AML-193 (cell line): ENCODE data around the gene FOXL2NB.
"Not testable (repeated sequence)": the region's sequence is repeated elsewhere in the genome, so short reads cannot be mapped to it uniquely, and the experiment has no call there.

Source experiments
- DNase-seq, 2 experiments: peaks; one replicate each; lab custom pipeline; 2025; lab: John Stamatoyannopoulos, UW

Gene FOXL2NB

DNA sequence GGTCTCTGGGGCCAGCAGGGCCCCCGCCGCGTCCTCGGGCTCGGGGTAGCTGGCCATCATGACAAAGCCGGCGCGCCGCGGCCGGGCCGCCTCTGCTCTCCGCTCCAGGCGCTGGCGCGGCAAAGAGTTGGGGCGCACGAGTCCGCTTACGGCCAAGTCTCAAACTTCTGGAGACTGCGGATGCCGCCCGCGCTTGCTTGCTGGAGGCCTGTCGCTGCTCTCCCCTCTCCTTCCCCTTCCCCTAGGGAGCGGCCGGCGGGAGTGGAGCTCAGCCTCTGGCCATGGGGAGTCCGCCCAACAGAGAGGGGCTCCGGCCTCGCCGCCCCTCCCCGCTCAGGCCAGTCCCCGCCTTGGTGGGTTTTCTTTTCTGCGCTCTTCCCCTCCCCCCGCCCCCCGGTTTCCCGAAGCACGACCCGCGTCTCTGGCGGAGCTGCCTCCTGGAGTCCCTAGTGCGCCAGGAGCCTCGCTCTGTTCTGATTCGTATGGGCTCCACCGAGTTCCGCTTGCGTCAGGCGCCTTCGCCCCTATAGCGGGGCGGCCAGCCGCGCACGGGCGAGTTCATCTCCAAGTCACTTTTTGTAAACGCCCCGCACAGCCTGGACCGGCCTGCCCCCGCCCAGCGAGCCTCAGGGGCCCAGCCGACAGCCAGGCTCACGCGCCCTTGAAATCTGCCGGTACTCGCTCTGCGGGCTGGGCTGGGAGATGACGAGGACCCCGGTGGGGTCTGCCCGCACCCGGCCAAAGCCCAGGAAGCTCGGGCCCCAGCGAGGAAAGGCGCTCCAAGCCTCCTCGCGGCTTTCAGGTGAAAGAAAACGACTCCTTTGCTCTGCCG is at the start of gene FOXL2NB, which contains the start of gene FOXL2:
Gene FOXL2NB, plus strand, starts transcription at position 555 of the 832 bp plus-strand sequence. Its CDS starts 148 bp downstream, at position 703.
Gene FOXL2, minus strand, starts transcription at position 475 of the 832 bp plus-strand sequence. Its CDS starts 415 bp downstream, at position 60.
- no peak for DNase-seq

DNA sequence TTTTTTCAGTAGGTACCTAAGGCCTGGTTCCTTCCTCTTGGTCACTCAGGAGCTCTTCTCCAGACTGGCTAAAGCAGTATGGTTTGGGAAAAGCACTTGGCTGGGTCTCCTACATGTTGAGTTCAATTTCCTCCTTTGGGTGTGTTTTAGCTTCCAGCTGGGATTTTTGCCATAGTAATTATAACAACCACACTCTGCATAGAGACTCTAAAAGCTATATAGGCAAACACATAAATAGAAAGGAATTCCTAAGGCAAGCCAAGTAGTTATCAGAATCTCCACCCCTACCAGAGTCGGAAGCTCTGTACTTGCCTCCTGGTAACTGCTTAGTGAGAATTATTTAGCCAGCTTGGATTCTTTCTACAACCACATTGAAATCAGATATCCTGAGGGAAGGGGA is 48.7 kb upstream of the FOXL2NB start:
- no peak for DNase-seq

GRCh38 chr3:138898708-138899107 is 48.3 kb upstream of the FOXL2NB start:
- no peak for DNase-seq

DNA sequence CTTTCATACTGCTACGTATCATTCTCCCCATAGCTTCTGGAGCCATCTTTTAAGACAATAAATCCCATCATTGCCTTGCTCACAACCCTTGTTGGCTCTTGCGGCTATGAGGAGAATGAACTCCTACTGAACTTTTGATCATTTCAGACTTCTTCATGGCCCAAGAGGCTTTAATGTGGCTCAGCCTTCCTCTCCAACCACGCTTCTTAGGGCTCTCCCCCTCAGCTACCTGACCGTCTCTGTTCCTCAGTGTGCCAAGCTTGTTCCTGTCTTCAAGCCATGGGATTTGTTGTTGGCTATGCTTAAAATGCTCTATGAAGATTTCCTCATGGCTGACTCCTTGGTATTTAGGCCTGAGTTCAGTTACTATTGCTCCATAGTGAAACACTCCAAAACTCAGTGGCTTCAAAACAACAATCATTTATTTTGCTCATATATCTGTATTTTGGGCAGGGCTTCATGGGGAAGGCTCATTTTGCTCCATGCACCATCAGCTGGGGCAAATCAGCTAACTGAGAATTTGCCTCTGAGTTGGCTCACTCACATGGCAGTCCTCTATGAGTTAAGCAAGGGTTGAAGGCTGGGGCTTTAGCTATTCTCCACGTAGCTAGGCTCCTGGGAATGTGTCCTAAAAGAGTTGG is 47.5 kb upstream of the FOXL2NB start:
- DNase-seq = no peak

DNA sequence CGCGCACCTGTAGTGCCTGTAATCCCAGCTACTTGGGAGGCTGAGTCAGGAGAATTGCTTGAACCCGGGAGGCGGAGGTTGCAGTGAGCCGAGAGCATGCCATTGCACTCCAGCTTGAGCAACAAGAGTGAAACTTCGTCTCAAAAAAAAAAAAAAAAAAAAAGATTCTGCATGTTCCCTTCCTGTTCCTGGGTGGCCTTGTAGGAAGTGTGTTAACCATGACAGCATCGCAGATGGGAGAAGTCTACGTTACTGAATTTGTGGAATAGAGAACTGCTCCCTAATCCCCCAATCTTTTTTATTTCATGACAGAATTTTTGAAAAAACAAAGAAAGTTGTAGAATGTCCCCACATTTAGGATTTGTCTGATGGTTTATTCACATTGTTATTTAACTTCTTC is 45.5 kb upstream of the FOXL2NB start:
- no peak for DNase-seq

DNA sequence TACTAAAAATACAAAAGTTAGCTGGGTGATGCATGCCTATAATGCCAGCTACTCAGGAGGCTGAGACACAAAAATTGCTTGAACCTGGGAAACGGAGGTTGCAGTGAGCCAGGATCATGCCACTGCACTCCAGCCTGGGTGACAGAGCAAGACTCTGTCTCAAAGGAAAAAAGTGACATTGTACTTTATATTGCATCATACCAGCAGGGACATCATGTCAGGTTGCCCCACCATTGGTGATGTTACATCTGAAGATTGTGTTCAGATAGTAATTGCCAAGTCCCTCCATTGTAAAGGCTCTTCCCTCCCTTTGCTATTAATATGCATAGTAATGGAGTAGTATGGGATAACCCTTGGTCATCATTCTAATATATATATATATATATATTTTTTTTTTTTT is 44.8 kb upstream of the FOXL2NB start:
- peak; percentile 35 to 56 for DNase-seq

DNA sequence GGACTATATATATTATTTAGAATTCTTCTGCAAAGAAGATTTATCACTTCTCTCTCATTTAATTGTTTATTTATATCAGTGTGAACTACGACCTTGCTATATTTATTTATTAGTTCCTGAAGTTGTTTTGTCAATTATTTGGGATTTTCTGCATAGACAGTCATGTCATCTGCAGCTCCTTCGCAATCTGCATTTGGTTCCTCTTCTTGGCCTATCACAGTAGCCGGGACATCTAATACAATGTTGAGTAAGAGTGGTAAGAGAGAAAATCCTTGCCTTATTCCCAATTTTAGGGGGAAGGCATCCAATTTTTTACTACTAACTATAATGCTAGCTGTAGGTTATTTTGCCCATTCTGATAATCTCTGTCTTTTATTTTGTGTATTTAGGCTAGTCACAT is 39.5 kb upstream of the FOXL2NB start:
- DNase-seq = peak; percentile 56 to 59

- peak; percentile 40 for DNase-seq
These were observed 38.2 kb upstream of the FOXL2NB start for GRCh38 chr3:138908846-138909245.

- DNase-seq = no peak
These were observed 37.1 kb upstream of the FOXL2NB start for GRCh38 chr3:138909904-138910303.

GRCh38 chr3:138911621-138912020 is 35.4 kb upstream of the FOXL2NB start:
- DNase-seq = no peak

- DNase-seq = no peak
These were observed 34.8 kb upstream of the FOXL2NB start for GRCh38 chr3:138912237-138912636.

- no peak for DNase-seq
These were observed 33.3 kb upstream of the FOXL2NB start for GRCh38 chr3:138913766-138914165.

DNA sequence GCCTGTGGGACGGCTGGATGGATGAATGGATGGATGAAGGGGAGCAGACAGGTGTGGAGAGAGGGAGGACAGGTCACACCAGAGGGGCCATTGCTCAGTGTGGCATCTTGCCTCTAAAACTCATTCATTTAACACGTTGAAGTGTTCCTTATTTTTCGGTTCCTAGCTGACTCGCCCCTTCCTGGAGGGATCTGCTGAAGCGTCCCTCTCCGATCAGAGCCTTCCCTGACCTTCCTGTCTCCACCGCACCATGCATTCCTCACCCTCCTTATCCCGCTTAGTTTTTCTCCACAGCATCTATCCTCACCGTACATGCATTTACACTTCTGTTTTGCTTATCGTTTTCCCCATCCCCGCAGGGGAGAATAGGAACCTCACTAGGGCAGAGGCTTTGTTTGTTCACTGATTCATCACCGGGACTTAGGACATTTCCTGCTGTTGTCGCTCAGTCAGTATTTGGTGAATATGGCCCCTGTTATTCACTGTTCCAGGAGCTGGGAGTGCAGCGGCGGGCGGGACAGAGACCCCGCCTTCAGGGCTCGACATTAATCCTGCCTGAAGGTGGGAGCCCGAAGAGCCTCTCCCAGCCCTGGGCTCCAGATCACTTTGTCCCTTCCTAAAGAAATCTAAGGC is 32.0 kb upstream of the FOXL2NB start:
- peak; percentile 84 to 88 for DNase-seq

- DNase-seq = peak; percentile 88 to 95
These were observed 31.2 kb upstream of the FOXL2NB start for GRCh38 chr3:138915503-138916498.

GRCh38 chr3:138916824-138917223 is 30.2 kb upstream of the FOXL2NB start:
- DNase-seq = no peak

DNA sequence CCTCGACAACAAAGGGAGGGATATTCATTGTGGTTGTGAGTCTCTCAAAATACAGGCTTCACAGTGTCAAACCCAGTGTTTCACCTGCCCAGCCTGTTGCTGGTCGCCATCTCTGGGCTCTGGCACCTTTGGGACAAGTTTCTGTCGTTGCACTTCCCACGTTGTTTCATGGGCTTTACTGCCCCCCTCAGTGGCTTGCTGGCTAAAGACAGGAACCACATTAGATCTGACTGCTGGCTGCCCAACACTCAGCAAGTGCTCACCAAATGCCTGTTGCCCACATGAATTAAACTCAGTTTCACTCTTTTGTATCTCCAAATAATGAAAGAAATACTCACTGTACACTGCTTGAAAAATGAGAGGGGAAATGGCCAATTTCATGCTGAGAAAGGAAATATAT is 27.7 kb upstream of the FOXL2NB start:
- no peak for DNase-seq

- DNase-seq = no peak
These were observed 25.4 kb upstream of the FOXL2NB start for GRCh38 chr3:138921316-138922292.

- not testable (repeated sequence) for DNase-seq
These were observed 24.6 kb upstream of the FOXL2NB start for GRCh38 chr3:138922400-138922799.

- DNase-seq = peak; percentile 88 to 90
These were observed 23.5 kb upstream of the FOXL2NB start for GRCh38 chr3:138923531-138923994.

GRCh38 chr3:138928727-138929372 is 18.2 kb upstream of the FOXL2NB start:
- DNase-seq = no peak
